RKO (cell line): ENCODE measurements around the gene EXOC1.
"Not testable (repeated sequence)": the region's sequence is repeated elsewhere in the genome, so short reads cannot be mapped to it uniquely, and the experiment has no call there.

Experiments used
- DNase-seq: peaks from one replicate; pipeline ENCODE4 v3.0.0-alpha.2; 2016; ENCODE audit warnings: low spot score

EXOC1 gene, protein sequence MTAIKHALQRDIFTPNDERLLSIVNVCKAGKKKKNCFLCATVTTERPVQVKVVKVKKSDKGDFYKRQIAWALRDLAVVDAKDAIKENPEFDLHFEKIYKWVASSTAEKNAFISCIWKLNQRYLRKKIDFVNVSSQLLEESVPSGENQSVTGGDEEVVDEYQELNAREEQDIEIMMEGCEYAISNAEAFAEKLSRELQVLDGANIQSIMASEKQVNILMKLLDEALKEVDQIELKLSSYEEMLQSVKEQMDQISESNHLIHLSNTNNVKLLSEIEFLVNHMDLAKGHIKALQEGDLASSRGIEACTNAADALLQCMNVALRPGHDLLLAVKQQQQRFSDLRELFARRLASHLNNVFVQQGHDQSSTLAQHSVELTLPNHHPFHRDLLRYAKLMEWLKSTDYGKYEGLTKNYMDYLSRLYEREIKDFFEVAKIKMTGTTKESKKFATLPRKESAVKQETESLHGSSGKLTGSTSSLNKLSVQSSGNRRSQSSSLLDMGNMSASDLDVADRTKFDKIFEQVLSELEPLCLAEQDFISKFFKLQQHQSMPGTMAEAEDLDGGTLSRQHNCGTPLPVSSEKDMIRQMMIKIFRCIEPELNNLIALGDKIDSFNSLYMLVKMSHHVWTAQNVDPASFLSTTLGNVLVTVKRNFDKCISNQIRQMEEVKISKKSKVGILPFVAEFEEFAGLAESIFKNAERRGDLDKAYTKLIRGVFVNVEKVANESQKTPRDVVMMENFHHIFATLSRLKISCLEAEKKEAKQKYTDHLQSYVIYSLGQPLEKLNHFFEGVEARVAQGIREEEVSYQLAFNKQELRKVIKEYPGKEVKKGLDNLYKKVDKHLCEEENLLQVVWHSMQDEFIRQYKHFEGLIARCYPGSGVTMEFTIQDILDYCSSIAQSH

DNA sequence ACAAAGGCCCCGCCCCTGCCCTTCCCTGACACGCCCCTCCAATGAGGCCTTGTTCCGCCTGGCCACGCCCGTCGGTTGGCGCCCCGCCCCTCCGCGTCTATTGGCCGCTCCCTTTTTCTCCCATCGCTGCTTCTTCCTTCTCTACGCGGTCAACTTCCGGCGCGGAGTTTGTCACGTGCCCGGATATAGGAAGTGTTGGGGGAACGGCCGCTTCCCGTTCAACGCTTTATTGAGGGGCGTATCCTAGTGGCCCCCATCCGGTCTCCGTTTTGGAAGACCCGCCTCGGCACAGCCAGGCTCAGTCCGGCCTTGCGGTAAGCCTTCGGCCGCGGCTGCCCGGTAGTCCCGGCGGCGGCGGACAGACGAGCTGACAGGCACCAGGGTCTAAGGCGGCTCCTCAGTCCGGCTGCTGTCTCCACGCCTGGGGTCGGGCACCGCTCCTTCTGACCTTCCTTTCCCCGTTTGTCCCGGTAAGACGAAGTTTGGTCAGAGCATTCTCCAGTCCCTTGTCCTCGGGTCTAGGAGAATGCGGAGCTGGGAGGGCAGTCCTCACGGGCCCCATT, at the start of gene EXOC1:
TSS of gene EXOC1 (plus strand) at position 165 of the 563 bp plus-strand sequence. CDS start 4,676 bp downstream, outside the sequence.
- DNase-seq: peak; percentile 97

GRCh38 chr4:55807556-55807955, 45.9 kb upstream of the EXOC1 start:
- DNase-seq: no peak

DNA sequence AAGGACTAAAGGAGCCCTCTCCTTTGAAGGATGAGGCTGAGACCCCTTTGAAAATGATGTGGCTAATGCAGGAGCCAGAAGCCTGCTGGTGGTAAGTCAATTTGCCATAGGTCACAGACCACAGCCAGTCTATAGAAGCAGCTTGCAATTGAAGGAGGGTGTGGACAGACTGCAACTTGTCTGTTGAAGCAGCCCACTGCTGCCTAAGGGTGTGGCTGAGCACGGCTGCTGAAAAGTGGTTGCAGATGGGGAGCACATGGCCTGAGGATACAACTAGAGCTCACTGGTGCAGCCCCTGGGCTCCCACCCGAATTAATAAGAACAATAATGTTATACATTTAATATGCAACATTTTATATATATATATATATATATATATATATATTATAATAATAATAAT, 45.3 kb upstream of the EXOC1 start:
- no peak for DNase-seq

GRCh38 chr4:55808632-55809031, 44.8 kb upstream of the EXOC1 start:
- DNase-seq: no peak

DNA sequence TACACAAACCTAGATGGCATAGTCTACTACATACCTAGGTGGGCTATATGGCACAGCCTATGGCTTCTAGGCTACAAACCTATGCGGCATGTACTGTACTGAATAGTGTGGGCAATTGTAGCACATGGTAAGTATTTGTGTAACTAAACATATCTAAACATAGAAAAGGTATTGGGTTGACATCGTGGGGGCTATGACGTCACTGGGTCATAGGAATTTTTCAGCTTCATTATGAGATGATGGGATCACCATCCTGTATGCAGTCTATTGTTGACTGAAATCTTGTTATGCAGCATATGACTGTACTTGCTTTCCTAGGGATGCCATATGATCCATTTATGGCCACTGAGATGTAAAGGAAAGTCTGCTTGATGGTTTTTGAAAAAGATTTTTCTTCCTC, 35.8 kb upstream of the EXOC1 start:
- no peak for DNase-seq

DNA sequence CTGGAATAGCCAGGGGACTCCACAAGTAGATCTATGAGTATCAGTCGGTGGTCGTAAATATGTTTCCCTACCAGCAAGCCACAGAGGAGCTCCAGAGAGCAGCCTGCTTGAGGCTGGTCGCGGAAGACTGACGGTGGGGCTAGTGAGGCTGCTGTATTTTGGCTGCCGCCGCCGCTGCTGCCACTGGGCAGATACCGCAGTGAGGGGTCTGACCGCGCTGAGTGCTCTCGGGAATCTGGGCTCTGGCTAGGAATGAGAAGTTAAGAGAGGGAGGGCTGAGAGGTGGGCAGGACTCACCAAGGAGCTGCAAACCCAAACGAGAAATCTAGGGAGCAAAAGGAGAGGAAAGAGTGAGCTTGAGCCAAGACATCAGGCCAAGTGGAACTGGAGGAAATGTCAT, 33.8 kb upstream of the EXOC1 start, which contains the start of gene EXOC1L:
TSS of gene EXOC1L (plus strand) at position 157 of the 400 bp plus-strand sequence. CDS start at position 394, 237 bp downstream.
- no peak for DNase-seq

- DNase-seq: no peak
Measured at GRCh38 chr4:55820279-55820678, 33.2 kb upstream of the EXOC1 start.

- DNase-seq: no peak
Measured at GRCh38 chr4:55822329-55822728, 31.1 kb upstream of the EXOC1 start.

DNA sequence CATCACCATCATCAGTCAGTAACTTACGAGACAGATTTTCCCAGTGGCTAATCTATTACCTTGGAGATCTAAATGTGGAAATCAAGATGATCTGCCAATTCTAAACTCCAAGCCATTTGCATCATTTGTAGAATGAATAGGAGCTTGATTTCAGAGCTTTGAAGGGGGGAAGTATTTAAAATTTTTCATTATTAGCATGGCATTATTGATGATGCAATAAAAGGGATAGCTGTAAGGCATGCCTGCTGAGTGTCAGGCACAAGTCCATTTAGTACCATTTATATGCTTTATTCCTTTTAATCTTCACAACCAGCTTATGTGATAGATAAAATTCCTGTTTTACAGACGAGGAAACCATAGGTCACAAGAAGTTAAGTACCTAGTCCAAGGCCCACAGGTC, 28.6 kb upstream of the EXOC1 start:
- no peak for DNase-seq

DNA sequence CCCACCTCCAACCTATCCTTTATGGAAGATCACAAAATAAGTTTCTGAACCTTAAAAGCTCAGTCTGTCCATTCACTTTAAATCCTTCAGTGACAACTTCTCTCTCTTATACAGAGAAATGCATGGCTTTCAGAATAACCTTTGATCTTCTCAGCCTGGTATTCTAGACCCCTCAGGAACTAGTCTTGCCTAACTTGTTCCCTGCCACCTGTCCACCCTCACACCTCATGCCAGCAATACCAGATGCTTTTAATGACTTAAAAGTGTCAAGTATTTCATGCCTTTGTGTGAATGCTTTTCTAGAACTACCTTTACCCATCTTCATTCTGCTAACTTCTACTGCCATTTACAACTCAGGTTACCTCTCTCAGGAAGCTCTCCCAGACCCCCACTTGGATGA, 26.5 kb upstream of the EXOC1 start:
- DNase-seq: no peak

DNA sequence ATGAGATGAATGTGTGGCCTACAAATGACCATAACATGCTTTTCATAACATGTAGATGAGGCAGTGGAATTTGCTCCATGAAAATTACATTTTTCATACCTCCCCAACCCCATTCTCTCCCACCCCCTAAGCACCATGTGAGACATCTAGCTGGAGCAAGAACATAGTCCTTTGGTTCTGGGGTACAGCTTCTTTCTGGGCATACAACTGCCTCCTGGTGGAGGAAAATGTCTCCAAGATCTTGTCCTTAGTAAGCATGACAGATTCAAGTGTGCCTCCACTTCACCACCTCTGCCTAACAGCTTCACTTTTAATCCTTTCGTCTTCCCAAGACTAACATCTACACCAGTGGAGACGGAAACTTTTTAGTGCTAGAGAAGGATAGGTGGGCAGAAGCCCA, 25.9 kb upstream of the EXOC1 start:
- DNase-seq: no peak

- no peak for DNase-seq
Measured at GRCh38 chr4:55830048-55830447, 23.4 kb upstream of the EXOC1 start.

- DNase-seq: no peak
Measured at GRCh38 chr4:55830716-55831115, 22.7 kb upstream of the EXOC1 start.

DNA sequence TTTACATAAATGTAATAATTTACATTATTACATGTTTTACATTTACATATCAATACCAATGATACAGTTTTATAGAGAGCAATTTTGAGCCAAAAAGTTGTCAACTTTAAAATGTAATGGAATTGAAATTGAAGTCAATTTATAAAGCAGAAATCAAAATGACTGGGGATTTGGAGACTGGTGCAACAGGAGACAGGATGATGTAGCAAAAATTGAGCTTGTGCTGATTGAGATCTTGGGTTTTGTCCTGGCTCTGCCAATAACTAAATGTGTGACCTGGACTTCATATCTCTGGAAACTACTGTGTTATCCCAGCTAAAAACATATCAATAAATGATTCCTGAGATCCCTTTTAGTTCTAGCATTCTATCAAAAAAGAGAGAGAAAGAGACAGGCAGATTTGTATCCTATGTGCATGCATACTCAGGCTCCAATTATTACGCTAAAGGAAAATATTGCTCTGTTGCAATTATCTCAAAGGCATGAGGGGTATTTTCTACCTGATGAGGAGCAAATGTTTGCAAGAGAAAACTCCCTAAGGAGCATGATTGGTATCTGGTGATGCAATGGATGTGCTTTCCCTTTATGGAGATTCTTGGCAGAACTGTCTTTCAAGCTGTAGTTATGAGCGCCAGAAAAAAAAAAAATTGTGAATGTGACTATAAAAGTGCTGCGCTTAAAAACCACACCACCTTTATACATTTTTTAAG, 19.2 kb upstream of the EXOC1 start:
- DNase-seq: no peak

DNA sequence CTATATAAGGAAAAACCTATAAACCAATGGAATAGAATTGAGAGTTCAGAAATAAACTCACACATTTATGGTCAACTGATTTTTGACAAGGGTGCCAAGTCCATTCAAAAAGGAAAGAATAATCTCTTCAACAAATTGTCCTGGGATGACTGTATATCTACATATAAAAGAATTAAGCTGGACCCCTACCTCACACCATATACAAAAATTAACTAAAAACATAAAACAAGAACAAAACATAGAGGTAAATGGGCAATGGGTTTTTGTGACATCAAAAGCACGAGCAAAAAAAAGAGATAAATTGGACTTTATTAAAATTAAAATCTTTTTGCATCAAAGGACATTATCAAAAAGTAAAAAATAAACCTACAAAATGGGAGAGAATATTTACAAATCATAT, 15.5 kb upstream of the EXOC1 start:
- DNase-seq: no peak

- no peak for DNase-seq
Measured at GRCh38 chr4:55838356-55838755, 15.1 kb upstream of the EXOC1 start.

DNA sequence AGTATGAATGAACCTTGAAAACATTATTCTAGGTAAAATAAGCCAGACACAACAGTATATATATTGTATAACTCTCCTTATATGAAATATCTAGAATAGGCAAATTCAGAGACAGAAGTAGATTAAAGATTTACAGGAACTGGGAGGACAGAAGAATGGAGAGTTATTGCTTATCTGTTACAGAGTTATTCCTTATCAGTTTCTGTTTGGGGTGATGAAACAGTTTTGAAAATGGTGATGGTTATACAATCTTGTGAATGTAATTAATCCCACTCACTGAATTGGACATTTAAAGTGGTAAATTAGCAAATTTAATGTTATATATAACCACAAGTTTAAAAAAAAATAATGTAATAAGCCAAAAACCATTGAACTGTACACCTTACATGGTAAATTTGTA, 14.5 kb upstream of the EXOC1 start:
- no peak for DNase-seq

GRCh38 chr4:55840956-55841355, 12.5 kb upstream of the EXOC1 start:
- no peak for DNase-seq

DNA sequence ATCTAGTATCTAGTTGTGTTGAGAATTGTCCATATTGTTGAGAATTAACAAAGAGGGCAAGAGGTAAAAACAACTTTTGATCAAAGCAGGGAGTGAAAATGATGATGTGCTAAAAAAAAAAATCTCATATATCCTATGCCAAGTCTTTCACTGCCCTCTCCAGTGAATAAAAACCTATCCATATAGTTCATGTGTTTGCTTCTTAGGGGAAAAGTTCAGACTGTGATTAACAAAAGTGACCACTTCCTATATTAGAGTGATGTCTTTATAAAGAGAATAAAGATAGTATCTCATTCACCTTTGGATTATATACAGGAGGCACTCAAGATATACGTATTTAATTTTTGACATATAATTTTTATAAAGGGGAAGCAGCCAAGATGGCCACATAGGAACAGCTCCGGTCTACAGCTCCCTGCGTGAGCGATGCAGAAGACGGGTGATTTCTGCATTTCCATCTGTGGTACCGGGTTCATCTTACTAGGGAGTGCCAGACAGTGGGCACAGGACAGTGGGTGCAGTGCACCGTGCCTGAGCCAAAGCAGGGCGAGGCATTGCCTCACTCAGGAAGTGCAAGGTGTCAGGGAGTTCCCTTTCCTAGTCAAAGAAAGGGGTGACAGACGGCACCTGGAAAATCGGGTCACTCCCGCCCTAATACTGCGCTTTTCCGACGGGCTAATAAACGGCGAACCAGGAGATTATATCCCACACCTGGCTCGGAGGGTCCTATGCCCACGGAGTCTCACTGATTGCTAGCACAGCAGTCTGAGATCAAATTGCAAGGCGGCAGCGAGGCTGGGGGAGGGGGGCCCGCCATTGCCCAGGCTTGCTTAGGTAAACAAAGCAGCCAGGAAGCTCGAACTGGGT, 11.8 kb upstream of the EXOC1 start:
- DNase-seq: not testable (repeated sequence)

- DNase-seq: not testable (repeated sequence)
Measured at GRCh38 chr4:55842312-55842711, 11.1 kb upstream of the EXOC1 start.

DNA sequence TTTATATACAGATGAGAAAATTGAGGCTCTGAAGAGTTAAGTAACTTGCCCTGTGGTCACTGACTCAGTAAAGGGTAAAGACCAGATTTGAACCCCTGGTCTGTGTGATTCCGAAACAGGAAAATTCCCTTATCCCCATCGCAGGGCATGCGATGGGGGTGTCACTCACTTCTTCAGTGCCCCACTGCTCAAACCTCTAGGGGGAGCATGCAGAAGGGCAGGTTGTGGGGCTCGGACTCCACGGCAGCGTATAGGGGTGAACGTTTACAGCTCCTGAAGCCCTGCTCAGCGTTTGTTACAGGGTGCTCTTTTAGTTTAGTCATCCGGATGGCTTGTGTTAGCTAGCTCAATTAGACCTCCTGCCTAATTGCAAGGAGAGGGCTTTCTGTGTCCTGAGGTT, 3.7 kb upstream of the EXOC1 start:
- DNase-seq: no peak
